ENCODE measurements around the gene ENC1. TPM values are rescaled to one million over a fixed set of nuclear protein-coding genes. Genes with fewer than 3 reads are reported as not detected.

Gene ENC1
- total RNA-seq, 1 donor from 2014 or later, result 90.5 TPM

- TF ChIP-seq, protein P1, sequence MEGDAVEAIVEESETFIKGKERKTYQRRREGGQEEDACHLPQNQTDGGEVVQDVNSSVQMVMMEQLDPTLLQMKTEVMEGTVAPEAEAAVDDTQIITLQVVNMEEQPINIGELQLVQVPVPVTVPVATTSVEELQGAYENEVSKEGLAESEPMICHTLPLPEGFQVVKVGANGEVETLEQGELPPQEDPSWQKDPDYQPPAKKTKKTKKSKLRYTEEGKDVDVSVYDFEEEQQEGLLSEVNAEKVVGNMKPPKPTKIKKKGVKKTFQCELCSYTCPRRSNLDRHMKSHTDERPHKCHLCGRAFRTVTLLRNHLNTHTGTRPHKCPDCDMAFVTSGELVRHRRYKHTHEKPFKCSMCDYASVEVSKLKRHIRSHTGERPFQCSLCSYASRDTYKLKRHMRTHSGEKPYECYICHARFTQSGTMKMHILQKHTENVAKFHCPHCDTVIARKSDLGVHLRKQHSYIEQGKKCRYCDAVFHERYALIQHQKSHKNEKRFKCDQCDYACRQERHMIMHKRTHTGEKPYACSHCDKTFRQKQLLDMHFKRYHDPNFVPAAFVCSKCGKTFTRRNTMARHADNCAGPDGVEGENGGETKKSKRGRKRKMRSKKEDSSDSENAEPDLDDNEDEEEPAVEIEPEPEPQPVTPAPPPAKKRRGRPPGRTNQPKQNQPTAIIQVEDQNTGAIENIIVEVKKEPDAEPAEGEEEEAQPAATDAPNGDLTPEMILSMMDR (conservative IDR thresholded peaks at IDR 0.05; ENCODE audit: low read depth, low read length), result no peak
- DNase-seq (ENCODE audit: low read depth), result no peak
These were observed 19.0 kb downstream of the ENC1 start for GRCh38 chr5:74621492-74621891.

GRCh38 chr5:74619308-74619707, 21.2 kb downstream of the ENC1 start:
- TF ChIP-seq, protein P1 (conservative IDR thresholded peaks at IDR 0.05; ENCODE audit: low read depth, low read length), result no peak
- DNase-seq (ENCODE audit: low read depth), result no peak
- no peak overlapping the region for H3K4me3 ChIP-seq (ENCODE audit: low read depth, low read length)

More at GRCh38 chr5:74621492-74621891, 19.0 kb downstream of the ENC1 start:
- no peak overlapping the region for H3K4me3 ChIP-seq (ENCODE audit: low read depth, low read length)

- DNase-seq (ENCODE audit: low read depth), result no peak
- TF ChIP-seq, protein P1 (conservative IDR thresholded peaks at IDR 0.05; ENCODE audit: low read depth, low read length), result no peak
- no peak overlapping the region for H3K4me3 ChIP-seq (ENCODE audit: low read depth, low read length)
These were observed 22.4 kb downstream of the ENC1 start for GRCh38 chr5:74618106-74618505.

GRCh38 chr5:74617202-74617601, 23.3 kb downstream of the ENC1 start:
- TF ChIP-seq, protein P1 (conservative IDR thresholded peaks at IDR 0.05; ENCODE audit: low read depth, low read length), result no peak
- DNase-seq (ENCODE audit: low read depth), result no peak
- no peak overlapping the region for H3K4me3 ChIP-seq (ENCODE audit: low read depth, low read length)

DNA sequence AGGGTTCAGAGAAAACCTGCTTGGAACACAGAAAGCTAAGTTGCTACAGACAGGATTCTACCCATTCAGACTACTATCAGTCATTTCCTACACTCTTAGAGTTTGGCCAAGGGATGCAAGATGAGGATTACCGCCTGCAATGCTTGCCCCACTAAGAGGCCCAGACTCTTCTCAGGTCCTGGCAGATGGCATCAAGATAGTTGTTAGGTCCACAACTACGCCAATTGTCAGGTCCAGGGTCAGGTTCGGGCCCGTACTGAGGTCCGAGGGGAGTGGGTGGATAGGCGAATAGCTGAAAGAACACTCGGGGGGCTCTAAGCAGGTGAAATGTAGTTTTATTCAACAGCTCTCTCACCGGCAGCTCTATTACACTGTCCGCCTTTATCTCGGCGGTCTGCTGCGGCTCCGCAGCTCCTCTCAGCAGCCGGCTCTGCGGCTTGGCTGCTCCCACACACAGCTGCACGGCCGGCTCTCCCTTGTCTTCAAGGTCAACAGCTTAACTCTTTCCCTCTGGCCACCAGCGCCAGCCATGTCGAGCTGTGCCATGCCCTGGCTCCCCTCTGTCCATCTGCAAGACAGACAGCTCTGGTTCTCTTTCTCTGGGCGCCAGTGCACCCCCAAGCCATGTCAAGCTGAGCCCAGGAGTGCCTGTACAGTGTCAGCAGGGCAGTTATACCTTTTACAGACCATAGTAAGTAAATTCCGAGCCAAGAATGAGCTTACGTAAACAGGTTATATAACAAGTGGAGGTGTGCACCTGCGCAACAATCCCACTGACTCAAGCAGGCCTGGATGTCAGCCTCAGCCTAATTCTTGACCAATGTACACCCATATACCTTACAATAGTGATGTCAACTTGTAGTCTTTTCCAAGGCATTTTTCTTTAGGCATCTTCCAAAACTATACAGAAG, 24.0 kb downstream of the ENC1 start:
- TF ChIP-seq, protein P1 (conservative IDR thresholded peaks at IDR 0.05; ENCODE audit: low read depth, low read length), result no peak
- DNase-seq (ENCODE audit: low read depth), result no peak
- H3K4me3 ChIP-seq (ENCODE audit: low read depth, low read length), result no peak overlapping the region

GRCh38 chr5:74613283-74613682, 27.2 kb downstream of the ENC1 start:
- no peak for DNase-seq (ENCODE audit: low read depth)
- TF ChIP-seq, protein P1 (conservative IDR thresholded peaks at IDR 0.05; ENCODE audit: low read depth, low read length), result no peak
- H3K4me3 ChIP-seq (ENCODE audit: low read depth, low read length), result no peak overlapping the region

DNA sequence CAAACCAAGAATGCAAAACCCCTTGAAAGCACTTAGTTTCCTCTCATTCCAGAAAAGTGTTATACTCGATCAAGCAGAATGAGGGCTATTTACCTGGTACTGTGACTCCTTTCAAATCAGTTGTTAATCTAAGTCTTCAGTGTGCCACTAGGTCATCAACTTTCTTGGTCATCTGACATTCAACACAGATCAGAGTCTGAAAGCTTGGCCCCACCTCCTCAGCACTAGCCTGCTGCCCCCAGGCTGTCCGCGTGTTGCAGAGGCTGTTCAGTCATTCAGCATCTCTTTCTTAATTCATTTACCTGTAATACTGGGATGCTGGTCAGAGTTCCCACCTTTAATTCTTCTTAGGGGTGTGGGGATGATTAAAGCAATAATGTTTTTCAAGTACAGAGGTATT, 28.5 kb downstream of the ENC1 start:
- no peak for DNase-seq (ENCODE audit: low read depth)
- H3K4me3 ChIP-seq (ENCODE audit: low read depth, low read length), result no peak overlapping the region
- TF ChIP-seq, protein P1 (conservative IDR thresholded peaks at IDR 0.05; ENCODE audit: low read depth, low read length), result no peak

Measured in epithelial cell of proximal tubule (primary cell).